K562 treated with DMSO at 1 percent for 12 hours (cell line): ENCODE data around the gene CAV1. TPM values are rescaled to one million over a fixed set of nuclear protein-coding genes. Genes with fewer than 3 reads are reported as not detected.

ENCODE experiments used
- total RNA-seq: library from RNA; unstranded; fragments of 300-600 nt; gene quantifications from 2 replicates; pipeline ENCODE4 v1.2.3, GENCODE V29; 2022; ENCODE audit not compliant: insufficient read depth

CAV1 gene
- 0.88 and 1.9 TPM in 2 replicates for total RNA-seq

DNA sequence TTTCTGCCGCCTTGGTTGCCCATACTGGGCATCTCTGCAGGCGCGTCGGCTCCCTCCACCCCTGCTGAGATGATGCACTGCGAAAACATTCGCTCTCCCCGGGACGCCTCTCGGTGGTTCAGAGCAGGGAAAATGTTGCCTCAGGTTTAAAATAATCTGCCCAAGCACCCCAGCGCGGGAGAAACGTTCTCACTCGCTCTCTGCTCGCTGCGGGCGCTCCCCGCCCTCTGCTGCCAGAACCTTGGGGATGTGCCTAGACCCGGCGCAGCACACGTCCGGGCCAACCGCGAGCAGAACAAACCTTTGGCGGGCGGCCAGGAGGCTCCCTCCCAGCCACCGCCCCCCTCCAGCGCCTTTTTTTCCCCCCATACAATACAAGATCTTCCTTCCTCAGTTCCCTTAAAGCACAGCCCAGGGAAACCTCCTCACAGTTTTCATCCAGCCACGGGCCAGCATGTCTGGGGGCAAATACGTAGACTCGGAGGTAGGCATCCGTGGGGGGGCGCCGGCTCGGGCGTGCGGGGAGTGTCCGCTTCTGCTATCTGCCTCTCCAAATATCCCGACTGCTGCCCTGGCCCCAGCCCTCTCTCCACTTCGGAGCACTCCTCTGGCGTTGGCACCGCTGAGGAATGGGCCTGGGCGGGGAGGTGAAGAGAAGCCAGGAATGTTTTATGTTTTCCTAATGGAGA is at the start of gene CAV1:
TSS of gene CAV1 (plus strand) at position 428 of the 689 bp plus-strand sequence. CDS start at position 455, 27 bp downstream.

GRCh38 chr7:116499168-116500077 is 25.4 kb upstream of the CAV1 start, which contains the start of gene CAV2:
TSS of gene CAV2 (plus strand) at chr7:116499738. CDS start at chr7:116499782, 44 bp downstream.

Other genes starting within 250 kb of the CAV1 start
- gene CAV2, start 25.3 kb upstream of the CAV1 start, total RNA-seq = 14.0 and 25.3 TPM in 2 replicates
- 0.40 and 5.1 TPM in 2 replicates for gene MET, start 147.2 kb downstream of the CAV1 start, total RNA-seq